SK-N-SH treated with all-trans-retinoic acid at 6 μM for 48 hours (cell line): Measurements from ENCODE around the gene CTRB2.

ENCODE experiments used
- ATAC-seq: fragments of 200-7000 bp; cut with Tn5 transposase; 3 replicates; pipeline ENCODE4 v1.9.1; 2020; ENCODE audit warnings: mild to moderate bottlenecking, moderate library complexity
- ARNTL ChIP-seq: fragments of 450-650 bp; formaldehyde crosslinking; IDR thresholded peaks from 2 replicates; pipeline ENCODE4 v1.5.0; 2020; ENCODE audit warnings: low read depth, mild to moderate bottlenecking, moderate library complexity, borderline replicate concordance
- BACH2 ChIP-seq: fragments of 250-450 bp; sonication (Bioruptor Pico); IDR thresholded peaks from 2 replicates; pipeline ENCODE4 v1.9.0; 2021; ENCODE audit warnings: mild to moderate bottlenecking, borderline replicate concordance
- CSDC2 ChIP-seq: fragments of 250-450 bp; sonication (Bioruptor Pico); IDR thresholded peaks from 2 replicates; pipeline ENCODE4 v1.5.0; 2020; ENCODE audit warnings: mild to moderate bottlenecking, moderate library complexity
- CSRNP3 ChIP-seq: fragments of 250-450 bp; sonication (Bioruptor Pico); IDR thresholded peaks from 2 replicates; pipeline ENCODE4 v1.5.1; 2021; ENCODE audit warnings: mild to moderate bottlenecking, moderate library complexity
- ESRRG ChIP-seq: fragments of 250-450 bp; sonication (Bioruptor Pico); IDR thresholded peaks from 2 replicates; pipeline ENCODE4 v1.6.1; 2021; ENCODE audit warnings: mild to moderate bottlenecking
- GLIS3 ChIP-seq: fragments of 250-450 bp; sonication (Bioruptor Pico); IDR thresholded peaks from 2 replicates; pipeline ENCODE4 v1.5.0; 2020; ENCODE audit warnings: mild to moderate bottlenecking, moderate library complexity
- ISL1 ChIP-seq: fragments of 250-450 bp; sonication (Bioruptor Pico); IDR thresholded peaks from 2 replicates; pipeline ENCODE4 v2.1.2; 2022; ENCODE audit warnings: mild to moderate bottlenecking, moderate library complexity
- OSR1 ChIP-seq: fragments of 250-450 bp; sonication (Bioruptor Pico); IDR thresholded peaks from 2 replicates; pipeline ENCODE4 v1.8.0; 2022; ENCODE audit warnings: moderate library complexity, mild to moderate bottlenecking, inconsistent platforms
- PATZ1 ChIP-seq: fragments of 250-450 bp; sonication (Bioruptor Pico); IDR thresholded peaks from 2 replicates; pipeline ENCODE4 v1.8.0; 2020; ENCODE audit warnings: mild to moderate bottlenecking, moderate library complexity, borderline replicate concordance
- PPARA ChIP-seq: fragments of 250-450 bp; sonication (Bioruptor Pico); IDR thresholded peaks from 2 replicates; pipeline ENCODE4 v1.5.0; 2020; ENCODE audit warnings: mild to moderate bottlenecking, borderline replicate concordance
- RARB ChIP-seq: fragments of 250-450 bp; sonication (Bioruptor Pico); IDR thresholded peaks from 2 replicates; pipeline ENCODE4 v1.8.0; 2021; ENCODE audit warnings: mild to moderate bottlenecking, moderate library complexity
- SNAI2 ChIP-seq: fragments of 250-450 bp; sonication (Bioruptor Pico); IDR thresholded peaks from 2 replicates; pipeline ENCODE4 v1.5.0; 2020; ENCODE audit warnings: mild to moderate bottlenecking, moderate library complexity
- TCF4 ChIP-seq: fragments of 250-450 bp; sonication (Bioruptor Pico); IDR thresholded peaks from 2 replicates; pipeline ENCODE4 v1.8.0; 2021; ENCODE audit warnings: mild to moderate bottlenecking, moderate library complexity, borderline replicate concordance
- TOX ChIP-seq: fragments of 250-450 bp; sonication (Bioruptor Pico); IDR thresholded peaks from 2 replicates; pipeline ENCODE4 v1.8.0; 2021; ENCODE audit warnings: mild to moderate bottlenecking, moderate library complexity, borderline replicate concordance
- ZC3H10 ChIP-seq: fragments of 250-450 bp; sonication (Bioruptor Pico); IDR thresholded peaks from 2 replicates; pipeline ENCODE4 v1.5.1; 2021; ENCODE audit warnings: mild to moderate bottlenecking, moderate library complexity
- ZFP3 ChIP-seq: fragments of 250-450 bp; sonication (Bioruptor Pico); IDR thresholded peaks from 2 replicates; pipeline ENCODE4 v1.5.0; 2020; ENCODE audit warnings: mild to moderate bottlenecking, moderate library complexity
- ZFP30 ChIP-seq: fragments of 450-650 bp; formaldehyde crosslinking; IDR thresholded peaks from 2 replicates; pipeline ENCODE4 v1.5.0; 2022; ENCODE audit warnings: mild to moderate bottlenecking, moderate library complexity
- ZNF565 ChIP-seq: fragments of 450-650 bp; formaldehyde crosslinking; conservative IDR thresholded peaks from 2 replicates; pipeline ENCODE4 v1.5.0; 2020; ENCODE audit warnings: low read depth, mild to moderate bottlenecking, moderate library complexity
- ZNF70 ChIP-seq: fragments of 450-650 bp; formaldehyde crosslinking; IDR thresholded peaks from 2 replicates; pipeline ENCODE4 v1.5.0; 2020; ENCODE audit warnings: mild to moderate bottlenecking, moderate library complexity
- ZNF8 ChIP-seq: fragments of 450-650 bp; formaldehyde crosslinking; IDR thresholded peaks from 2 replicates; pipeline ENCODE4 v1.5.0; 2020; ENCODE audit warnings: mild to moderate bottlenecking, moderate library complexity
- TF ChIP-seq, protein P1 (sequence below): fragments of 250-450 bp; sonication (Bioruptor Pico); IDR thresholded peaks from 2 replicates; pipeline ENCODE4 v1.5.0; 2020; ENCODE audit warnings: mild to moderate bottlenecking, moderate library complexity
- TF ChIP-seq, protein P2 (sequence below): fragments of 250-450 bp; sonication (Bioruptor Pico); IDR thresholded peaks from 2 replicates; pipeline ENCODE4 v1.5.1; 2020; ENCODE audit warnings: low read depth, mild to moderate bottlenecking, moderate library complexity

The CTRB2 gene

GRCh38 chr16:75249441-75249840 is 42.5 kb upstream of the CTRB2 start:
- TF ChIP-seq RARB (CRISPR knock-in tag) (no peak), SNAI2 (no peak), ZC3H10 (no peak), ISL1 (CRISPR knock-in tag) (no peak), ESRRG (CRISPR knock-in tag) (no peak), TOX (no peak), CSDC2 (CRISPR knock-in tag) (no peak), OSR1 (CRISPR knock-in tag) (no peak), ZNF8 (CRISPR knock-in tag) (no peak), PPARA (CRISPR knock-in tag) (no peak), ZNF70 (CRISPR knock-in tag) (no peak), ZFP3 (CRISPR knock-in tag) (no peak), PATZ1 (CRISPR knock-in tag) (no peak), CSRNP3 (CRISPR knock-in tag) (no peak)
- TF ChIP-seq, all 23 proteins: peak for 0
- ATAC-seq: no peak

DNA sequence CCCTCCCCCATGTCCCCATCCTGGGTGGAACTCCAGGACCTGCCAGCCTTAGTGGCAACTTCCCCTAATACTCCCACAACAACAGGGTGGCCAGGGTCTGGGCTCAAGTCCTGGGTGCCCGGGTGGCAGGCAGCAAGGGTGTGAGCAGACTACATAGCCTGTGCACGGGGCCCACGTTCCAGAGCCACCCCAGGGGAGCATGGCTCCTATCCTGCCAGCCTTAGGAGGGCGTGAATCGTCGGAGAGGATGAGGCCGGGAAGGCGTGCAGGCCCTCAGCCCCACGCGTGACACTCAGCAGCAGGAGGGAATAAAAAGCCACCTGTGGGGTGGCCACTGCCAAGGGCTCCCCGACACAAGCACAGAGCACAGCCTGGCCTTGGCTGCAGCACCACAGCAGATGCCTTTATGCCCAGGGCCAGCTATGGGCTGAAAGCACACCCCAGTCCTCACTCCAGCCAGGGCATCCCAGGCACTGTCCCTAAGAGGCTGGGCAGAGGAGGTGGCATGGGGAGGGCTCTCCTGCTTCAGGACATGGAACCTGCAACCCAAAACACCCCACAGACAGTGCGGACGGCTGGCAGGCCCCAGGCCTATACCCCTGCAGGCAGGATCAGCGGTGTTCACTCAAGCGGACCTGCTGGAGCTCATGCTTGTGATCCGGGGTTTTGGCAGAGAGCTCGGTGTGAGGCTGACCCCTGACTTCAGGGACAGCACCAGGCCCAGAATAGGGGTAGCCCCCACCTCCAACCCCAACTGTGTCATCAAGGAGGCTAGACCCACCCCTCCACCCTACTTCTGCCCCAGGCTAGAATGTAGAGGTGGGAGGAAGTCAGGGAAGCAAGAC is 41.8 kb upstream of the CTRB2 start:
- no peak for ATAC-seq
- TF ChIP-seq BACH2: no peak

GRCh38 chr16:75248142-75248535 is 41.2 kb upstream of the CTRB2 start:
- ATAC-seq: no peak
- TF ChIP-seq ZFP3 (CRISPR knock-in tag) (no peak), ZNF8 (CRISPR knock-in tag) (no peak), ZFP30 (no peak), TCF4 (no peak), BACH2 (no peak), OSR1 (CRISPR knock-in tag) (no peak), CSRNP3 (CRISPR knock-in tag) (no peak), ZC3H10 (no peak), RARB (CRISPR knock-in tag) (no peak), ZNF565 (CRISPR knock-in tag) (no peak), ARNTL (CRISPR knock-in tag) (no peak), CSDC2 (CRISPR knock-in tag) (no peak), TOX (no peak), GLIS3 (CRISPR knock-in tag) (no peak), ESRRG (CRISPR knock-in tag) (no peak), PPARA (CRISPR knock-in tag) (no peak), SNAI2 (no peak)
- TF ChIP-seq, protein P1, sequence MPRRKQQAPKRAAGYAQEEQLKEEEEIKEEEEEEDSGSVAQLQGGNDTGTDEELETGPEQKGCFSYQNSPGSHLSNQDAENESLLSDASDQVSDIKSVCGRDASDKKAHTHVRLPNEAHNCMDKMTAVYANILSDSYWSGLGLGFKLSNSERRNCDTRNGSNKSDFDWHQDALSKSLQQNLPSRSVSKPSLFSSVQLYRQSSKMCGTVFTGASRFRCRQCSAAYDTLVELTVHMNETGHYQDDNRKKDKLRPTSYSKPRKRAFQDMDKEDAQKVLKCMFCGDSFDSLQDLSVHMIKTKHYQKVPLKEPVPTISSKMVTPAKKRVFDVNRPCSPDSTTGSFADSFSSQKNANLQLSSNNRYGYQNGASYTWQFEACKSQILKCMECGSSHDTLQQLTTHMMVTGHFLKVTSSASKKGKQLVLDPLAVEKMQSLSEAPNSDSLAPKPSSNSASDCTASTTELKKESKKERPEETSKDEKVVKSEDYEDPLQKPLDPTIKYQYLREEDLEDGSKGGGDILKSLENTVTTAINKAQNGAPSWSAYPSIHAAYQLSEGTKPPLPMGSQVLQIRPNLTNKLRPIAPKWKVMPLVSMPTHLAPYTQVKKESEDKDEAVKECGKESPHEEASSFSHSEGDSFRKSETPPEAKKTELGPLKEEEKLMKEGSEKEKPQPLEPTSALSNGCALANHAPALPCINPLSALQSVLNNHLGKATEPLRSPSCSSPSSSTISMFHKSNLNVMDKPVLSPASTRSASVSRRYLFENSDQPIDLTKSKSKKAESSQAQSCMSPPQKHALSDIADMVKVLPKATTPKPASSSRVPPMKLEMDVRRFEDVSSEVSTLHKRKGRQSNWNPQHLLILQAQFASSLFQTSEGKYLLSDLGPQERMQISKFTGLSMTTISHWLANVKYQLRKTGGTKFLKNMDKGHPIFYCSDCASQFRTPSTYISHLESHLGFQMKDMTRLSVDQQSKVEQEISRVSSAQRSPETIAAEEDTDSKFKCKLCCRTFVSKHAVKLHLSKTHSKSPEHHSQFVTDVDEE: no peak

DNA sequence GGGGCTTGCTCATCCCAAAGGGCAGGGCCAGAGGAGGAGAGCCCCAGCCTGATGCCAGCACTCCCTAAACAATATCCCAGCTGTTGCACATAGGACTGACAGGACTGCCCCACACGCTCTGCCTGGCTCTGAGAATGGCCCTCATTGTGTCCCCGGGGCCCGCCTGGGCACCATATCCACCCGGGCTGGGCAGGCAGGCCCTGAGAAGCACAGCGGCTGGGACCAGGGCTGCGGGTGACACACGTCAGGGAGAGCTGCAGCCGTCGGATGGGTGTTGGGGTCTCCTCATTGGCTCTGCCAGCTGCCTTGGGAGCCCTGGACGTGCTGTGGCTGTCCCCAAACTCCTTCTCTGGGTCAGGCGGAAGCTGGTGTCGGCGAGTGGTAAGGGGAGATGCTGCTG is 40.3 kb upstream of the CTRB2 start:
- no peak for ATAC-seq
- TF ChIP-seq OSR1 (CRISPR knock-in tag) (no peak), ARNTL (CRISPR knock-in tag) (no peak), ZNF565 (CRISPR knock-in tag) (no peak), ISL1 (CRISPR knock-in tag) (no peak), CSRNP3 (CRISPR knock-in tag) (no peak), BACH2 (no peak), RARB (CRISPR knock-in tag) (no peak), SNAI2 (no peak), ZFP3 (CRISPR knock-in tag) (no peak)
- TF ChIP-seq, protein P2, sequence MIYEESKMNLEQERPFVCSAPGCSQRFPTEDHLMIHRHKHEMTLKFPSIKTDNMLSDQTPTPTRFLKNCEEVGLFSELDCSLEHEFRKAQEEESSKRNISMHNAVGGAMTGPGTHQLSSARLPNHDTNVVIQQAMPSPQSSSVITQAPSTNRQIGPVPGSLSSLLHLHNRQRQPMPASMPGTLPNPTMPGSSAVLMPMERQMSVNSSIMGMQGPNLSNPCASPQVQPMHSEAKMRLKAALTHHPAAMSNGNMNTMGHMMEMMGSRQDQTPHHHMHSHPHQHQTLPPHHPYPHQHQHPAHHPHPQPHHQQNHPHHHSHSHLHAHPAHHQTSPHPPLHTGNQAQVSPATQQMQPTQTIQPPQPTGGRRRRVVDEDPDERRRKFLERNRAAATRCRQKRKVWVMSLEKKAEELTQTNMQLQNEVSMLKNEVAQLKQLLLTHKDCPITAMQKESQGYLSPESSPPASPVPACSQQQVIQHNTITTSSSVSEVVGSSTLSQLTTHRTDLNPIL (CRISPR knock-in tag): no peak
